Keratinocyte (primary cell): ENCODE data around the gene SHISA9. TPM values are rescaled to one million over a fixed set of nuclear protein-coding genes. Genes with fewer than 3 reads are reported as not detected.

Experiments used
- DNase-seq: peaks from one replicate; pipeline ENCODE4 v3.0.0-alpha.2; 2011; ENCODE audit warnings: low read depth, missing footprints, low spot score
- FAIRE-seq: peaks from 2 replicates; lab custom pipeline; 2011; peaks lifted over from hg19 to GRCh38; lab: Jason Lieb, UNC
- H2AFZ ChIP-seq: 2 replicates; pipeline ENCODE4 v1.6.0; 2012; ENCODE audit warnings: low read length, control low read depth, inconsistent platforms; ENCODE audit not compliant: control insufficient read depth
- H3K27ac ChIP-seq: 2 replicates; pipeline ENCODE4 v1.5.1; 2011; ENCODE audit warnings: low read length; ENCODE audit not compliant: control insufficient read depth, insufficient read depth
- H3K27me3 ChIP-seq: 3 replicates; pipeline ENCODE4 v1.6.0; 2011; ENCODE audit warnings: low read length; ENCODE audit not compliant: control insufficient read depth, insufficient read depth; ENCODE audit errors: extremely low read depth
- H3K36me3 ChIP-seq, 2 experiments: 2 replicates in 1 of 2; 3 replicates in 1 of 2; pipeline ENCODE4 v1.5.1; 2011; ENCODE audit warnings: low read length in 2 of 2, mild to moderate bottlenecking in 1 of 2; ENCODE audit not compliant: control insufficient read depth in 2 of 2, insufficient read depth in 2 of 2; ENCODE audit errors: extremely low read depth in 1 of 2
- H3K4me1 ChIP-seq: 3 replicates; pipeline ENCODE4 v1.5.1; 2011; ENCODE audit warnings: low read length; ENCODE audit not compliant: control insufficient read depth, insufficient read depth; ENCODE audit errors: extremely low read depth
- H3K4me2 ChIP-seq: 3 replicates; pipeline ENCODE4 v1.6.0; 2011; ENCODE audit warnings: low read depth, low read length; ENCODE audit not compliant: control insufficient read depth, insufficient read depth; ENCODE audit errors: extremely low read depth
- H3K4me3 ChIP-seq, 3 experiments: fragments of 200-600 bp in 1 of 3; sonication (generic) in 1 of 3; 2 replicates in 2 of 3; 3 replicates in 1 of 3; pipeline ENCODE4 v1.5.1; 2011 to 2016; ENCODE audit warnings: low read length in 3 of 3, mild to moderate bottlenecking in 3 of 3, control low read depth in 2 of 3, inconsistent platforms in 1 of 3, low read depth in 1 of 3, mixed read lengths in 1 of 3, mixed run types in 1 of 3, moderate library complexity in 1 of 3; ENCODE audit not compliant: control insufficient read depth in 2 of 3, insufficient read depth in 2 of 3; ENCODE audit errors: extremely low read depth in 1 of 3
- H3K79me2 ChIP-seq: 2 replicates; pipeline ENCODE4 v1.6.0; 2012; ENCODE audit warnings: low read length; ENCODE audit not compliant: control insufficient read depth, insufficient read depth
- H3K9ac ChIP-seq: 3 replicates; pipeline ENCODE4 v1.6.0; 2011; ENCODE audit warnings: low read length; ENCODE audit not compliant: control insufficient read depth, insufficient read depth; ENCODE audit errors: extremely low read depth
- H3K9me1 ChIP-seq: 3 replicates; pipeline ENCODE4 v1.6.0; 2011; ENCODE audit warnings: low read length; ENCODE audit not compliant: control insufficient read depth, insufficient read depth; ENCODE audit errors: extremely low read depth
- H3K9me3 ChIP-seq: 2 replicates; pipeline ENCODE4 v1.5.1; 2012; ENCODE audit warnings: low read depth, low read length; ENCODE audit not compliant: control insufficient read depth
- H4K20me1 ChIP-seq: 3 replicates; pipeline ENCODE4 v1.6.0; 2011; ENCODE audit warnings: low read length; ENCODE audit not compliant: control insufficient read depth, insufficient read depth; ENCODE audit errors: extremely low read depth
- EZH2 ChIP-seq: IDR thresholded peaks from one replicate; pipeline ENCODE4 v1.6.1; 2012; ENCODE audit warnings: inconsistent platforms, mild to moderate bottlenecking, low read length, moderate library complexity
- dilution Hi-C: fragments of 300-500 bp; cut with MboI; formaldehyde crosslinking; loops from one replicate; pipeline ENCODE4 v1.7.0; 2020; ENCODE audit warnings: low sequenced_read_pairs; ENCODE audit not compliant: extremely low pct_ligation_motif_present
- polyA plus RNA-seq, 5 experiments: library from polyadenylated mRNA; depleted of rRNA in 3 of 5; stranded (reverse) in 3 of 5; stranded (forward) in 1 of 5; unstranded in 1 of 5; fragments of >200 nt; gene quantifications; 1 replicate in 1 of 5; 2 replicates in 3 of 5; 3 replicates in 1 of 5; pipeline versions ENCODE4 v1.2.1 to v1.2.3, GENCODE V29; 2011 to 2012; ENCODE audit warnings: missing spikeins in 2 of 5, low read depth in 1 of 5, low replicate concordance in 1 of 5
- TF ChIP-seq, protein P1 (sequence below), 3 experiments: IDR thresholded peaks in 1 of 3; conservative IDR thresholded peaks in 1 of 3; optimal IDR thresholded peaks in 1 of 3; 2 replicates in 2 of 3; 3 replicates in 1 of 3; pipeline versions ENCODE3 to v1.5.1; 2011; ENCODE audit warnings: low read length in 3 of 3, mild to moderate bottlenecking in 3 of 3, moderate library complexity in 2 of 3, control low read depth in 1 of 3, inconsistent platforms in 1 of 3; ENCODE audit not compliant: insufficient read depth in 2 of 3; ENCODE audit errors: extremely low read depth in 1 of 3

The SHISA9 gene
- polyA plus RNA-seq, 1 donor (not counting 4 experiments of a cell fraction or from before 2014, with no cell fraction given), result 0.28 TPM

DNA sequence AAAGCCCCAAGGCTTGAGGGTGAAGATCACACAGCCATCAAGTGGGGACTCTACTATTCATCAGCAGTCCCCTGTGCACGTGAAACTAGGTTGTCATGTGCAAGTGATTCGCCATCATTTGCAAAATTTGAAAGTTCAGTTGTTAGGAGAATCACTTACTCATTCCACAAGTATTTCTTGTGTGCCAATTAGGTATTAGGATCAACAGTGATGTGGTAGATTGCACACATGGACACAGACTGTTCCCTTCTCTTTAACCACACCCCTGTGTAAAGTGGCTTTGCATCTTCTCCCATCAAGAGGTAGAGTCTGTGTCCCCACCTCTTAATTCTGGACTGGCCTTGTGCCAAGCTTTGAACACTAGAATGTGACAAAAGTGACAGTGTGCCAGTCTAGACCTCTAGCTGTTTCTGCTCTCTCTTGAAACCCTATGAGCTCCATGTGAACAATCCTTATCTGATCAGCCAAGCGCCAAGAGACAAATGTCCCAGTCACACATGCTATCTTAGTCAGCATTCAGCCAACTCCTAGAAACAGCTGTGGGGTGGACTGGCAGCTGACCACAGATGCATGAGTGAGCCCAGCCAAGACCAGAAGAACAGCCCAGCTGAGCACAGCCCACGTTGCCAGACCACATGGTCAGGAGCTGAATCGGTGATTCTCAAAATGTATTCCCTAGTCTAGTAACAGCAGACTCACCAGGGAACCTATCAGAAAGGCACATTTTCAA lies 31.5 kb upstream of the SHISA9 start:
- TF ChIP-seq EZH2, result no peak
- Histone ChIP-seq H2AFZ (no peak overlapping the region), H3K79me2 (no peaks in the 10 kb centered on the region), H3K27me3 (no peaks in the 10 kb centered on the region), H3K4me2 (no peak overlapping the region), H3K9me1 (no peaks in the 10 kb centered on the region), H3K27ac (no peak overlapping the region), H3K36me3 (no peaks in the 10 kb centered on the region), H3K4me3 (no peak overlapping the region), H3K9ac (no peak overlapping the region), H3K4me1 (no peaks in the 10 kb centered on the region), H4K20me1 (no peaks in the 10 kb centered on the region), H3K9me3 (no peaks in the 10 kb centered on the region)
- DNase-seq (no peak), FAIRE-seq (no peak)
- dilution Hi-C loops, result no loop called here

DNA sequence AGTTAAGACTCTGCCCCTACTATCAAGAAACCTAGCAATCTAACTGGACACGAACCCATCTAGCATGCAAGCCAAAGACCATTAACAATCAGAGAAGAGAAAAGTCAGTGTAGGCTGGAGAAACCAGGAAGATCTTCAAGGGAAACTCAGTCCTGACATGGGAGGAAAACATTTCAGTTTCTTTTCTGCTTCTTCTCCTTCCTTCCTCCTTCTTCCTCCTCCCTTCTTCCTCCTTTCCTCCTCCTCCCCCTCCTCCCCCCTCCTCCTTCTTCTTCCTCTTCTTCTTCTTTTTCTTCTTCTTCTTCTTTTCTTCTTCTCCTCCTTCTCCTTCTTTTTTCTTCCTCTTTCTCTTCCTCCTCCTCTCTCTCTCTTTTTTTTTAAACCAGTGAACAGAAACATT lies 29.6 kb upstream of the SHISA9 start:
- dilution Hi-C loops, result no loop called here
- no peak for FAIRE-seq

More for the DNA sequence above, 29.6 kb upstream of the SHISA9 start:
- Histone ChIP-seq H3K4me3 (no peak overlapping the region), H3K9me1 (no peaks in the 10 kb centered on the region), H3K9me3 (no peaks in the 10 kb centered on the region), H3K36me3 (no peaks in the 10 kb centered on the region), H3K79me2 (no peaks in the 10 kb centered on the region), H3K27ac (no peak overlapping the region), H3K27me3 (no peaks in the 10 kb centered on the region), H3K4me1 (no peaks in the 10 kb centered on the region), H4K20me1 (no peaks in the 10 kb centered on the region), H3K4me2 (no peak overlapping the region), H2AFZ (no peak overlapping the region), H3K9ac (no peak overlapping the region)
- TF ChIP-seq, protein P1, sequence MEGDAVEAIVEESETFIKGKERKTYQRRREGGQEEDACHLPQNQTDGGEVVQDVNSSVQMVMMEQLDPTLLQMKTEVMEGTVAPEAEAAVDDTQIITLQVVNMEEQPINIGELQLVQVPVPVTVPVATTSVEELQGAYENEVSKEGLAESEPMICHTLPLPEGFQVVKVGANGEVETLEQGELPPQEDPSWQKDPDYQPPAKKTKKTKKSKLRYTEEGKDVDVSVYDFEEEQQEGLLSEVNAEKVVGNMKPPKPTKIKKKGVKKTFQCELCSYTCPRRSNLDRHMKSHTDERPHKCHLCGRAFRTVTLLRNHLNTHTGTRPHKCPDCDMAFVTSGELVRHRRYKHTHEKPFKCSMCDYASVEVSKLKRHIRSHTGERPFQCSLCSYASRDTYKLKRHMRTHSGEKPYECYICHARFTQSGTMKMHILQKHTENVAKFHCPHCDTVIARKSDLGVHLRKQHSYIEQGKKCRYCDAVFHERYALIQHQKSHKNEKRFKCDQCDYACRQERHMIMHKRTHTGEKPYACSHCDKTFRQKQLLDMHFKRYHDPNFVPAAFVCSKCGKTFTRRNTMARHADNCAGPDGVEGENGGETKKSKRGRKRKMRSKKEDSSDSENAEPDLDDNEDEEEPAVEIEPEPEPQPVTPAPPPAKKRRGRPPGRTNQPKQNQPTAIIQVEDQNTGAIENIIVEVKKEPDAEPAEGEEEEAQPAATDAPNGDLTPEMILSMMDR (optimal IDR thresholded peaks at IDR 0.05 in 1 of 3, IDR thresholded peaks at IDR 0.05 in 1 of 3, conservative IDR thresholded peaks at IDR 0.05 in 1 of 3; ENCODE audit: extremely low read depth in 1 of 3, insufficient read depth in 2 of 3, low read length in 3 of 3), result no peak
- TF ChIP-seq EZH2, result no peak
- no peak for DNase-seq
